Stimulated activated CD4-positive, alpha-beta T cell treated with anti-CD3 and anti-CD28 coated beads, Interleukin-1b, Interleukin-23, amount 100 ng/mL, for 48 hours (primary cell): ENCODE data around the gene FGGY.
"Not testable (repeated sequence)": the region's sequence is repeated elsewhere in the genome, so short reads cannot be mapped to it uniquely, and the experiment has no call there.

Experiments
- DNase-seq: peaks from one replicate; pipeline ENCODE4 v3.0.0-alpha.2; 2020

FGGY gene, protein sequence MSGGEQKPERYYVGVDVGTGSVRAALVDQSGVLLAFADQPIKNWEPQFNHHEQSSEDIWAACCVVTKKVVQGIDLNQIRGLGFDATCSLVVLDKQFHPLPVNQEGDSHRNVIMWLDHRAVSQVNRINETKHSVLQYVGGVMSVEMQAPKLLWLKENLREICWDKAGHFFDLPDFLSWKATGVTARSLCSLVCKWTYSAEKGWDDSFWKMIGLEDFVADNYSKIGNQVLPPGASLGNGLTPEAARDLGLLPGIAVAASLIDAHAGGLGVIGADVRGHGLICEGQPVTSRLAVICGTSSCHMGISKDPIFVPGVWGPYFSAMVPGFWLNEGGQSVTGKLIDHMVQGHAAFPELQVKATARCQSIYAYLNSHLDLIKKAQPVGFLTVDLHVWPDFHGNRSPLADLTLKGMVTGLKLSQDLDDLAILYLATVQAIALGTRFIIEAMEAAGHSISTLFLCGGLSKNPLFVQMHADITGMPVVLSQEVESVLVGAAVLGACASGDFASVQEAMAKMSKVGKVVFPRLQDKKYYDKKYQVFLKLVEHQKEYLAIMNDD

DNA sequence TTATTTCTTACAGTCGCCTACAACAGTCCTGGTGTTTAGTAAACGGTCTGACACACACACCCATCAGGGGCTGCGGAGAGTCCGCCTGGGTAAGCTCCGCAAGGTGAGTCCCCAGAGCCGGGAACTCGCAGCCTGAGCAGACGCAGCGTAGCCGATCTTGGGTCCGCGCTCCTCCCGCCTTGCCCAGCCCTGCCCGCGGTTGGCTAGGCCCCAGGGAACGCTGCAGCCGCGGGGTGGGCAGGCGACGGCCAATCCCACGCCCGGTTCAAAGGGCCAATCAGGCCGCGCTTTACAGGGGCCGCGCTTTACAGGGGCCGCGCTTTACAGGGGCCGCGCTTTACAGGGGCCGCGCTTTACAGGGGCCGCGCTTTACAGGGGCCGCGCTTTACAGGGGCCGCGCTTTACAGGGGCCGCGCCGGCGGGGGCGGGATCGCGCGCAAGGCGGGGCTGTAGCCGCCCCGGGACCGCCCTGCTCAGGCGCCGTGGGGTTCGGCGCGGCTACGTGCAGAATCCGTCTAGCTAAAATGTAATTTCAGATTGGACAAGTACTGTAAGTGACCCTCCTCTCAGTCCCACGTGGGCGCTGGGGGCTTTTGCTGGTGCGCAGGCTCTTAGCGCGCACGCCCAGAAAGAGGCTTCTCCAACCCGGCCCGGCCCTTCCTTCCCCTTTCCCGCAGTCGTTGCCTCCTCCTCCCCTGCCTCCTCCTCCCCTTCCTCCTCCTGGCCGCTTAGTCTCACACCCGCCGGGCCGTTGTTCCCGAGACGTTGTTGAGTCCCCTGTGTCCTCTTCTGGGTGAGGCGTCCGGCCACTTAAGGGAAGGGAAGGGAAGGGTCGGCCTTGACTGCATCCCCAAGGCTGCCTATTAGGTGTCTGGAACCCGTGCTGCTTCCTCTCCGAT, at the start of gene FGGY:
Gene FGGY (plus strand): TSS at position 737 of the 899 bp plus-strand sequence. CDS start 24,456 bp downstream, outside the sequence.
- peak; percentile 82 for DNase-seq

DNA sequence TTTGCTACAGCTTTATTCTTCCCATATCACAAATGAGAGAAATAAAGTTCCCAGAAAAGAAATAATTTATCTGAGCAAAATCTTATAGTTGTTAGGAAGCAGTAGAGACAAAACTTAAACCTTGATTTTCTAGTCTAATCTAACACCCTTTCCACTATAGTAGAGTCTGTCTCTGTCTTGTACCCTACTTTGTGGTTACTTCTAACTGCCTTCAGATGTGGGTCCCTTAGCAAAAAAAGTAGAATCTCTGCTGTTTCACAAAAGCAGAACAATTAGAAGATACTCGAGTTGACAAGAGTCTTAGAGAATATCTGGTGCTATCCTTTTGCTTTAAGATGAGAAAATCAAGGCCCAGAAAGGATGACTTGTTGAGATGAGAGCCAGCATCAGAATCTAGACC, 48.1 kb upstream of the FGGY start:
- DNase-seq: no peak

DNA sequence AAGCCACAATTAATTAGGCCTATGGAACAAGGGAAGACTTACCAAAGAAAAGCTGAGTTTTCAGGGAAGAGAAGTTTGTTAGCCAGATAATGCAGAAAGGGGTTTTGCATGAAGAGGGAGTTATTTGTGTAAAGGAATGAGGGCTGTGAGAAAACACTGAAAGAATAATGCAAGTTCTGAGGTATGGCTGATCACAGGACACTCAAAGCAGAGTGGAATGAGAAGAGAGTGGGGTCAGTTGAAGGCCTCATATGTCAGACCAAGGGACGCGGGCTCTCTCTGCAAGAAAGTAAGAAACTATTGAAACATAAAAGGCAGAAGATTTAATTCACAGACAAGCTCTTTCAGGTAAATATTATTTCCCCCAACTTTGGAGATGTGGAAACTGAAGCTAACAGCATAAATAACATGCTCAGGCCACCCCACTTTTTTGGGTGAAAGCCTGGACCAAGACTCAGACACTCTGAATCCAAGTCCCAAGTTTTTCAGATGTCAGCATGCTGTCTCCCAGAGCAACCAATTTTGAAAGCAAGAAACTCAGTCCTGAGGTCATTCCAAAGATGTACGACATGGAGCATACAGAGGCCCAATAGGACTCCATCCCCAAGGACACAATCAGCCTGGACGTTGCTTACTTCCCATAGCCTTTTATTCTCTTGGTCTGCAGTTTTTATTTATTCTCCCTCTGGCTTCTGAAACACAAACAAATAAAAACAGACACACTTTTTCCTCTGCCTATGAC, 47.3 kb upstream of the FGGY start:
- DNase-seq: no peak

DNA sequence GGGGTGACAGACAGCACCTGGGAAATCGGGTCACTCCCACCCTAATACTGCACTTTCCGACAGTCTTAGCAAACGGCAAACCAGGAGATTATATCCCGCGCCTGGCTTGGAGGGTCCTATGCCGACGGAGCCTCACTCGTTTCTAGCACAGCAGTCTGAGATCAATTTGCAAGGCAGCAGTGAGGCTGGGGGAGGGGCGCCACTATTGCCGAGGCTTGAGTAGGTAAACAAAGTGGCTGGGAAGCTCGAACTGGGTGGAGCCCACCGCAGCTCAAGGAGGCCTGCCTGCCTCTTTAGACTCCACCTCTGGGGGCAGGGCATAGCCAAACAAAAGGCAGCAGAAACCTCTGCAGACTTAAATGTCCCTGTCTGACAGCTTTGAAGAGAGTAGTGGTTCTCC, 45.8 kb upstream of the FGGY start:
- not testable (repeated sequence) for DNase-seq

DNA sequence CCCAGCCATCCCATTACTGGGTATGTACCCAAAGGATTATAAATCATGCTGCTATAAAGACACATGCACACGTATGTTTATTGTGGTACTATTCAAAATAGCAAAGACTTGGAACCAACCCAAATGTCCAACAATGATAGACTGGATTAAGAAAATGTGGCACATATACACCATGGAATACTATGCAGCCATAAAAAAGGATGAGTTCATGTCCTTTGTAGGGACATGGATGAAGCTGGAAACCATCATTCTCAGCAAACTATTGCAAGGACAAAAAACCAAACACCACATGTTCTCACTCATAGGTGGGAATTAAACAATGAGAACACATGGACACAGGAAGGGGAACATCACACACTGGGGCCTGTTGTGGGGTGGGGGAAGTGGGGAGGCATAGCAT, 40.5 kb upstream of the FGGY start:
- DNase-seq: not testable (repeated sequence)

DNA sequence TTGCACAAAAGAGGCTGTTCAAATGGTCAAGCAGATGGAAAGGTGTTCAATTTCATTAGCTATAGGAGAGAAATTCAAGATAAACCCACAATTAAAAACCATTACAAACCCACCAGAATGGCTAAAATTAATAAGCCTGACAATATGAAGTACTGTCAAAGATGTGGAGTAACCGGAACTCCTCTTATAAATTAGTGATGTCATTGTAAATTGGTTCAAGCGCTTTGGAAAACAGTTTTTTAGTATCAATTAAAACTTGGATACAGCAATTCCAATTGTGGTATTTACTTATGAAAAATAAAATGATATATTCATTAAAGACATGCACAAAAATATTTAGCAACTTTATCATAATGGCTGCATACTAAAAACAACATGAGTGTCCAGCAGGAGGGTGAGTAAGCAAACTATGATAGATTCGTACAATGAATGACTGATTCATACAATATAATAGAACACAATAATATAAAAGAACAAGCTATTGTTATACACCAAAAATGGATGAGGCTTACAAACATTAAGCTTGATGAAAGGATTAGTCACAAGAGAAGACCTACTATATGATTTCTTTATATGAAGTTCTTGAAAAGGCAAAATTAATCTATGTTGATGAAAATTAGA, 38.4 kb upstream of the FGGY start:
- DNase-seq: no peak

DNA sequence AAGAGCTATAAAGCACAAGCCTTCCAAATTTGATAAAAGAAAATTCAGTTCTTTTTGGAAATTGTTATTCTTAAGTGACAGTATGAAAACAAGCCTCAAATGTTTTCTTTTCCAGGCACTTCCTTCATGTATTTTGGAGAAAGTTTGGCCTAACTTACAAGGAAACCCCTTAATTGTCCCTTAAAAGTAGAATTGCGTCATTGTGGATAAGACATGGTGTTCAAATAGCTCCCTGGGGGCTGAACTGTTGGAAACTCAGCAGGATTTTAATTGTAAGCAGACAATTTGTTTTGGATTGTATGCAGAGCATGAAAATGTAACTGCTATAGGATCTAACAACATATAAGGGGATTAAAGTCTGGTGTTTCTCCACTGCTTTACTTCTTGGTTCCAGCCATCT, 35.4 kb upstream of the FGGY start:
- no peak for DNase-seq

DNA sequence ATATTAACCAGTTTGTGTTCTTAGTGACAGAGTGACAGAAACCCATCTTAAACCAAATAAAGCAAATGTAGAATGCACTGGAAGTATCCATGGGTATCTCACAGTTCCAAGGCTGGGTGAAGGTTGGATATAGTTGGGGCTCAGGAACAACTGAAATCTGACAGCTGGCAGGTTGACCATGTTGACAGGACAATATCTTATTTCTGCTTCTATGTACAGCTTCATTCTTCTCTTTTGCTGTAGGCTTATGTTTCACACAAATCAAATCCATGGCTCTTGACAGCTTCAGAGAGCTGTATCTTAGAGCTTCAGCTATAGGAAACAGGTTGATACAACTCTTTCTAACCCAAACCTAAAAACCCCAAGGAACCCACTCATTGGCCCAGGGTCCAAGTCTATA, 34.3 kb upstream of the FGGY start:
- DNase-seq: no peak

DNA sequence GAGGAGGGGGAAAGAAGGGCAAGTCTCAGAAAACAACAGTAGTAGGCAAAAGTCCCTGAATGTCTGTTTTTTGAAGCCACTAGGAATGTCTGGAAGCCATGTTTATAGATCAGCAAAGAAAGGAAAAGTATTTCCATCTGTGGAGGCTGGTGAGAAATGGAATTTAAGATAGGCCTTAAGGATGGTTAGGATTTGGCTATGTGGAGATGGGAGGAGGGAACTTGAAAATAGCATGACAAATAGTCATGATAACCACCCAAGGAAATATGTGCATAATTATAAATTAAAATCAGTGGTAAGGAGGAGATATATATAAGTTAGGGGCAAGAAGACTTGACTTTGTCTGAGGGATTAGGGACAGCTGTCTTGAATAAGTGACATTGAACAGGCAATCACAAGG, 33.8 kb upstream of the FGGY start:
- no peak for DNase-seq

DNA sequence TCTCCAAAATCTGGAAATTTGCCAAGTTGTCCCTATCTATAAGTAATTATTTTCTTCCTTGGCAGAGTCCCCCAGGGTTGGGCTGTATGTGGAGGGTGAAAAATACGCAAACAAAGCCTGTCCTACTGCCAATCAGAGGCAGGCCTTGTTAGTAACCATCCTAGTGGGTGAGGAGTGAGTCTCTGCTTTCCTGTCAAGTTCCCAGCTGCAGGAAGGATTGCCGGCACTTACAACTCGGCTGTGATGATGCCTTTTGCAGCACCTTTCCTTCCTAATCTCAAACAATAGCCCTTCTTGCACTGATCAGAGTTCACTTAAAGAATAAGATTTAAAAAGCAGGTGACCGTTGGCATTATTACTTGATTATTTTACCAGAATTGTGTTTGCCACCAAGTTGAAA, 31.3 kb upstream of the FGGY start:
- DNase-seq: no peak

DNA sequence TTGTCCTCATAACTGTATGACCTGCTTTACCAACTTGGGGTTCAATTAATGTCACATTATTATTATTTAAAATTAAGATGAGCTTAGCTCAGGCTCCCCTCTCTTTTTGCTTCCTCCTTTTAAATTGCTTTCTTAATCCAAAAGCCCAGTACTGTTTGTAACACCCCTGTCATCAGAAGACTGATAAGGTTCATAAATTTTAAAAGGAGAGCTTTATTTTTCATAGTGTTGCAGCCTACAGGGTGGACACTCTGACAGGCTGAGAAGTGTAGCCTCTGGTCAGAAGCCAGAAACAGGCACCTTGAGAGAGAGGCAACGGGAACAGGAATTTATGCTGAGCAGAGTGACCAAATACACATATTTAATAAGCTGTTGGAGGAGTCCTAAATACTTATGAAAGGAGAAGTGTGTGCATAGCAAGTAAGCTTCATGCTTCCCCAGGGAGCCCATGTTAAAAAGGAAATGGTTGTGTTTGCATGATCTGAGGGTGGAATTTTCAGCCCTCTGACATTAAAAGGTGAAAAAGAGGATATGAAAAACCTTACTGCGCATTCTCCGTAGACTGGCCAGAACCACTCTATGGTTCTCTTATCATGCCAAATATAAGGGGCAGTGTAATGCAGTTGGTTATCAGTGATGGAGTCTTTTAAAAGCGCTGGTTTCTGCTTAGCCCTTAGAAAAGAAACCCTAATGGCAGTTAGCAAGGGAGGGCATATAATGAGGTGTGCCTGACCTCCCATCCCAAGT, 30.5 kb upstream of the FGGY start:
- DNase-seq: no peak

DNA sequence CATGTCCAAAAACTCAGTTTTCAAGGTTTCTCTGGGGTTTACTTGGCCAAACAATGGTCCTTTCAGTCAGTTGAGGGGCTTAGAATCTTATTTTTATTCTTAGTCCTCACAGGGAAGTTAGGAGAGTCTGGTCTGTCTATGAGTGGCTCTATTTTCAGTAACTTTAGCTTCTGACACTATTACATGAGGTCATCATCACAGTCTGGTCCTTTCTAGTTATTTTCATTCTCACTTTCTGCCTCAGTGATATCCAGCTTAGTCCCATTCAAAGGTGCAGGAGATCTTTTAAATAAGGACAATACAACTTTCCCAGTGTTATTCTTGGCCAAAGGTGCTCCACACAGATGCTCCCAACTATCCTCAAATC, 30.0 kb upstream of the FGGY start:
- no peak for DNase-seq

DNA sequence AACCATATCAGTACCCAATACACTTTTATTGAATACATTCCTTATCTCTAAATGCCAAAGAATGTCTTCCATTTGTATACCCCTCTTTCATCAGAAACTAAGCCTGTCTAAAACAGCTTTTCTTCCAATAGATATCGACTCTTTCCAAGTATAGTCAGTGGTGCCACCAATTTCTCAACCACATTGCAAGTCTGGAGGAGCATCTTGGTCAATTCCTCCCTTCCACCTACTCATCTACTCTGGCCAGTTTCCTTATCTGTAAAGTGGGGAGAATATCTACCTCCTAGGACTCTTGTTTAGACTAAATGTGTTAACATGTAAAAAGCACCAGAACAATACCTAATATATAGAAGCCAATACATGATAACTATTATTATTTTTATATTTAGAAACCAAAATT, 28.5 kb upstream of the FGGY start:
- DNase-seq: no peak

DNA sequence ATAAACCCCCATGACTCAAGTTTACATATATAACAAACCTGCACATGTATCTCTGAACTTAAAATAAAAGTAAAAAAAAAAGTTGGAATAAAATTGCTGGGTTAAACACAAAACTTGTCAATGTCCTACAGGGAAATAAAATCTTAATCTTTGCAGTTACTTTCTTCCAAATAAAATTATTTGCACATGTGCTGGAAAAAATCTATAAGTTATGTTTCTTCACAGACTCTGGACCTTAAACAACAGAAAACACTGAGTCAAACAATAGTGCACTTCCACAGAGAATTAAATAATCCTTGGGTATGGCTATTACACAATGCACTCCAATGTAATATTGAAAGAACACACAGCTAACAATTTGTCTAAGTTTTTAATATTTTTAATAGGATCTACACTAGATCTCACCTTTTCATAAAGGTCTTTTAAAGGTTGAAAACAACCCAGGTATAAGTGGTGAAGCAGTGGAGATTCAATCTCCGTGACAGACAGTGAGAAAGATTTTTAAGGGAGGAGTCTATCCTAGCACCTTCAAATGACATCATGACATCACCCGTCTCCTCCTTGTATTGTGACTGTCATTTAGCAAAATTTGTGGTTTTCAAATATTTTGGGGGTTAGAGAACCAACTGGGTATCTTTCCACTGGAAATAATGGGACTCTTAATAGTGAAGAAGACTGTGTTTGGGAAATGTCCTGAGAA, 25.2 kb upstream of the FGGY start:
- DNase-seq: no peak

DNA sequence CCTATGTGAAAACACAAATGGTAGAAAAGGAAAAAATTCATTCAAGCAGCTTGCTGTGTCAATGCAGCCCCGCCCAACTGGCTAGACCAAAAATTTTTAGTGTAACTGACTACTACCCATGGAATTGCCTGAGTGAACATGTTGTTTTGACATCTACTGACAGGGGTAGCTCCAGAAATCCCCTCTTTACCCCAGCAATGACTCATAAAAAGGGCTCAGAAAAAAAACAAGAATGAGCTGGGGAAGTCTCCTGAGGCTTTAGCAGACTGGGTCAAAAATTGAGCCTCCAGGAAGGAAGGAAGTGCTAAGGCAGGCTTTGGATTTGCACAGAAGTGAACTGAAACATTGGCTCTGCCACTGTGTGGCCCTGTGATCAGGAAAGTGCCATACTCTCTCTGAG, 24.4 kb upstream of the FGGY start:
- DNase-seq: no peak

DNA sequence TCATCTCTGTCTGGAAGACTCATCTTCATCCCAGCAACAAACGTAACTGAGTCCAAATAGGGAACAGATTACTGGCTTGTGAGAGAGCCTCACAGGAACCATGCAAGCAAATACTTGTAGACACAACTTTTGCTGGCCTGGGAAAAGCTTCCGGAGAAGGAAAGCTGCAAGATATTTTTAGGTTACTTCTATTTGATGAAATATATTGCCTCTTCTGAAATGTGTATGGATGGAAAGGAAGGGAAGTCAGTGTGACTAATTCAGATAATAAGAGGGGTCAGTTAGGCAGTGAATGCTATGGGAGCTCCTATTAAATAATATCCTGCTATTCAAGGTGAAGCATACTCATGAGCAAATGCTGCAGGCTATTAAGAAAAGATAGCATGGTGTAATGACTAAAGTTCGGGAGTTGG, 20.4 kb upstream of the FGGY start:
- DNase-seq: no peak

DNA sequence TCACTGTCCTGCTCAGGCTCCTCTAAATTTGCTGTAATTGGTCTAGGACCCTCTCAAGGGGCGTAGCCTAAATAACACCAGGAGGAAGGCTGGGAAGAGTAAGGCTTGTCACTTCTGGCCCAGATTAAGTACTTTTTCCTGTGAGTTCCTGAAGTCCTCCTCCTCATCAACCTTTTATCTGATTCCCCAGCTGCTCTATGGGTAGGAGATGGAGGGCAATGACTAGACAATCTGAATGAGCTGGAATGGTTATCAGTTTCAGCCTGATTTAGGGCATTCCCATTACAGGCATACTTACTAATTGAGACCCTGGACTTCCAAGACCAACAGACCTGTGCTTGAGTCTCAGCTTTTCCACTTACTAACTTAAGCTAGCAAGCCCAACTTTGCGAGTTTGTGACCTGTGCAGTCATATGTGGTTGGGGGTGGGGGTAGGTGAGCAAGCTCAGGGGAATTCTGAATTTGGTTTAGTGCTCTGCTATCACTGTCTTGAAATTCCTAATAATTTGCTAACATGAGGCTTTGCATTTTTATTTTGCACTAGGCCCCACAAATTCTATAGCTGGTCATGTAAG, 18.0 kb upstream of the FGGY start:
- DNase-seq: no peak

DNA sequence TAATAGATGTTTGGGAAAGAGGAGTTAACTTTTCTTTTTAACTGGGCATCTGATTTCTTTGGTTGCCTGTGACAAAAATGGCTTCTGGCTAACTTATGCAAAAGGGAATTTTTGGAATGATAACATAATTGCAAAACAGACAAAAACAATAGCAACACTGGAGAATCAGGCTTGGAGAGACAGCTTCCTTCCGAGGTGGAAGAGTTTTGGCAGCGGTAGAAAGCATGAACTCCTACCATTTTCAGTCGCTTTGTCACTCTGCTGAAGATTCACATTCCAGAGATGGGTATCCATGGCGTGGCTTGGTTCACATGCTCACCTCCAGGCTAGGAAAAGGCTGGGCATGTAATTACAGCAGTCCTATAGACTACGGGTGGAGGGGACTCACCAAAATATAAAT, 17.2 kb upstream of the FGGY start:
- no peak for DNase-seq

DNA sequence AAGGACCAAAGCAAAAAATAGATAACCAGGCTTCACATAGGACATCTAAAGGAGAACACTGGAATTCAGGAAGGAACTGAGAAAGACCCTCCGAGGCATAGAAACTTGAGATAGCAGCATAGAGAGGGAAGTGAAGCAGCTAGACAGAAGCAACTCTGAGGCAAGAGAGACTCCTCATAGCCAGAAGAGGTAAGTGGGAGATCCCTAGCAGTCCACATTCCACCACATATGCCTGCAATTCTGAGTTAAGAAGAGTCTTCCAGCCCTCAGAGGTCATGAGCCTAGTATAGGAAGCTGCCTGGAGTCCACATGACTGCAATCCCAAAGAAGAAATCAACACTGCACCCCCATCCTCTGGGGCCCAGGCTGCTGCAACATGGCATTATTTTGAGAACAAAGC, 13.9 kb upstream of the FGGY start:
- no peak for DNase-seq

DNA sequence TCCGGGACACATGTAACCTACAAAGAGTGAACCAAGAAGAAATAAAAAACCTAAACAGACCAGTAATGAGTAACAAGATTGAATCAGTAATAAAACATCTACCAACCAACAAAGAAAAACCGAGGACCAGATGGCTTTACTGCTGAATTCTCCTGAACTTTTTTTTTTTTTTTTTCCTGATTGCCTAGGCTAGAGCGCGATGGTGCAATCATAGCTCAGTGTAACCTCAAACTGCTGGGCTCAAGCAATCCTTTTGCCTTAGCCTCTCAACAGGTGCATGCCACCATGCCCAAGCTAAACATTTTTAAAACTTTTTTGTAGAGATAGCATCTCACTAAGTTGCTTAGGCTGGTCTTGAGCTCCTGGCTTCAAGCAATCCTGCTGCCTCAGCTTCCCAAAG, 11.2 kb upstream of the FGGY start:
- no peak for DNase-seq

DNA sequence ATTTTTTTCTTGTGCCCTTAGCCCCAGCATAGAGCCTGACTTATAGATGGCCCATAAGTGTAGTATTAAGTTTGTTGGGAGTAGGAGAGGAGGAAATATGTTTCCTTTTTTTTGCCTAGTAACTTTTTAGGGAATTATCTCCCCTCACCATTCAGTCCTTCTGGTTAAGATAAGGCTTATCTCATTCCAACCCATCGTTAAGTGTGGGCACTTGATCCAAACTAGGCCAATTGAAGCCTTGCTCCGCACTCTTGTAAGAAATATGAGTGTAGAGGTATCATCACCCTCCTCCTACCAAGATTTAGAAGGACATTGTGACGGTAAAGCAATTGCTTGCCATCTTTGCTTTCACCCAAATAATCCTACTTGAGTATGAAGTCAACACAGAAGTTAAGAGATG, 8.8 kb upstream of the FGGY start:
- no peak for DNase-seq
